MM.1S (cell line): ENCODE measurements around the gene ZC3H7B.

Experiments
- DNase-seq: peaks from one replicate; pipeline ENCODE4 v3.0.0-alpha.2; 2015
- H2AFZ ChIP-seq: fragments of 300-600 bp; sonication (generic); 2 replicates; pipeline ENCODE4 v1.6.0; 2016; ENCODE audit warnings: antibody characterized with exemption, low read length
- H3F3A ChIP-seq: fragments of 300-600 bp; sonication (generic); 2 replicates; pipeline ENCODE4 v1.6.1; 2016; ENCODE audit warnings: mild to moderate bottlenecking, antibody characterized with exemption, low read length, moderate library complexity, mixed read lengths; ENCODE audit not compliant: insufficient read depth
- H3K27ac ChIP-seq: fragments of 300-600 bp; sonication (generic); 2 replicates; pipeline ENCODE4 v1.5.1; 2016; ENCODE audit warnings: mild to moderate bottlenecking, low read length
- H3K27me3 ChIP-seq: fragments of 300-600 bp; sonication (generic); replicated peaks from 2 replicates; pipeline ENCODE4 v1.6.0; 2016; ENCODE audit warnings: low read length; ENCODE audit not compliant: insufficient read depth
- H3K36me3 ChIP-seq: fragments of 300-600 bp; sonication (generic); replicated peaks from 2 replicates; pipeline ENCODE4 v1.6.1; 2016; ENCODE audit warnings: mild to moderate bottlenecking, low read length, mixed read lengths; ENCODE audit not compliant: insufficient read depth
- H3K4me1 ChIP-seq: fragments of 300-600 bp; sonication (generic); 2 replicates; pipeline ENCODE4 v1.6.1; 2016; ENCODE audit warnings: low read length, mixed read lengths
- H3K4me2 ChIP-seq: fragments of 300-600 bp; sonication (generic); 2 replicates; pipeline ENCODE4 v1.6.0; 2016; ENCODE audit warnings: low read depth, low read length
- H3K4me3 ChIP-seq: fragments of 300-600 bp; sonication (generic); 2 replicates; pipeline ENCODE4 v1.5.1; 2016; ENCODE audit warnings: low read length, mixed read lengths
- H3K79me2 ChIP-seq: fragments of 300-600 bp; sonication (generic); 2 replicates; pipeline ENCODE4 v1.6.1; 2016; ENCODE audit warnings: mixed run types, low read length, mixed read lengths
- H3K9ac ChIP-seq: fragments of 300-600 bp; sonication (generic); 2 replicates; pipeline ENCODE4 v1.6.1; 2016; ENCODE audit warnings: low read length, mixed read lengths
- H3K9me2 ChIP-seq: fragments of 300-600 bp; sonication (generic); replicated peaks from 2 replicates; pipeline ENCODE4 v1.6.1; 2016; ENCODE audit warnings: mild to moderate bottlenecking, low read length, mixed read lengths; ENCODE audit not compliant: insufficient read depth
- H3K9me3 ChIP-seq: fragments of 300-600 bp; sonication (generic); replicated peaks from 2 replicates; pipeline ENCODE4 v1.6.1; 2016; ENCODE audit warnings: mild to moderate bottlenecking, low read length, mixed read lengths; ENCODE audit not compliant: insufficient read depth
- H4K20me1 ChIP-seq: fragments of 300-600 bp; sonication (generic); 2 replicates; pipeline ENCODE4 v1.6.1; 2016; ENCODE audit warnings: mild to moderate bottlenecking, low read length, moderate library complexity, mixed read lengths; ENCODE audit not compliant: insufficient read depth
- CTCF ChIP-seq: fragments of 300-600 bp; sonication (generic); IDR thresholded peaks from 2 replicates; pipeline ENCODE4 v1.5.1; 2016; ENCODE audit warnings: antibody characterized with exemption, low read length, mixed read lengths
- EZH2 ChIP-seq: fragments of 300-600 bp; sonication (generic); optimal IDR thresholded peaks from 2 replicates; pipeline ENCODE3; 2017; ENCODE audit warnings: low read depth, mild to moderate bottlenecking, antibody characterized with exemption, low read length, mixed read lengths
- EZH2phosphoT487 ChIP-seq: fragments of 300-600 bp; sonication (generic); IDR thresholded peaks from 2 replicates; pipeline ENCODE4 v1.6.1; 2018; ENCODE audit warnings: antibody characterized with exemption, low read length

The ZC3H7B gene

GRCh38 chr22:41264408-41264941 lies 36.9 kb upstream of the ZC3H7B start:
- TF ChIP-seq EZH2phosphoT487 = no peak
- TF ChIP-seq EZH2 = no peak
- TF ChIP-seq CTCF = no peak
- Histone ChIP-seq H3K27ac (no peak overlapping the region), H3K36me3 (peaks cover 24% of the 10 kb centered on the region), H3K9ac (no peak overlapping the region), H2AFZ (no peak overlapping the region), H3K79me2 (peaks cover 15% of the 10 kb centered on the region), H3K9me3 (no peaks in the 10 kb centered on the region), H3K4me3 (no peak overlapping the region), H3K4me1 (no peaks in the 10 kb centered on the region), H3F3A (peaks cover 3% of the 10 kb centered on the region; the same call in 1 of the 2 replicates), H3K27me3 (no peaks in the 10 kb centered on the region), H4K20me1 (no peaks in the 10 kb centered on the region), H3K4me2 (no peak overlapping the region), H3K9me2 (no peaks in the 10 kb centered on the region)
- DNase-seq = no peak

GRCh38 chr22:41267958-41268357 lies 33.4 kb upstream of the ZC3H7B start:
- H4K20me1 ChIP-seq = no peaks in the 10 kb centered on the region
- no peaks in the 10 kb centered on the region for H3K9me3 ChIP-seq
- H3K9ac ChIP-seq = no peak overlapping the region
- no peak overlapping the region for H3K27ac ChIP-seq
- DNase-seq = no peak
- H3K27me3 ChIP-seq = no peaks in the 10 kb centered on the region
- H3K9me2 ChIP-seq = no peaks in the 10 kb centered on the region
- peaks cover 3% of the 10 kb centered on the region; the same call in 1 of the 2 replicates for H3F3A ChIP-seq
- no peak overlapping the region for H3K4me2 ChIP-seq
- no peak for TF ChIP-seq EZH2phosphoT487
- H3K79me2 ChIP-seq = peaks cover 30% of the 10 kb centered on the region
- H2AFZ ChIP-seq = no peak overlapping the region
- no peaks in the 10 kb centered on the region for H3K4me1 ChIP-seq
- H3K36me3 ChIP-seq = peaks cover 29% of the 10 kb centered on the region
- no peak overlapping the region for H3K4me3 ChIP-seq

GRCh38 chr22:41271787-41272186 lies 29.5 kb upstream of the ZC3H7B start:
- Histone ChIP-seq H3K79me2 (peaks cover 32% of the 10 kb centered on the region), H3K4me2 (no peak overlapping the region), H3K9ac (no peak overlapping the region), H3K27ac (no peak overlapping the region), H3K4me3 (no peak overlapping the region), H3K4me1 (no peaks in the 10 kb centered on the region), H3K36me3 (peaks cover 26% of the 10 kb centered on the region), H3K27me3 (no peaks in the 10 kb centered on the region), H3K9me2 (no peaks in the 10 kb centered on the region), H2AFZ (no peak overlapping the region), H3K9me3 (no peaks in the 10 kb centered on the region), H4K20me1 (no peaks in the 10 kb centered on the region), H3F3A (no peaks in the 10 kb centered on the region)
- no peak for TF ChIP-seq CTCF
- no peak for TF ChIP-seq EZH2phosphoT487
- TF ChIP-seq EZH2 = no peak
- DNase-seq = no peak

- peaks cover 26% of the 10 kb centered on the region for H3K79me2 ChIP-seq
- no peaks in the 10 kb centered on the region for H3F3A ChIP-seq
- no peaks in the 10 kb centered on the region for H3K27me3 ChIP-seq
- no peaks in the 10 kb centered on the region for H3K4me1 ChIP-seq
- H3K9ac ChIP-seq = no peak overlapping the region
- H3K9me3 ChIP-seq = no peaks in the 10 kb centered on the region
- peaks cover 26% of the 10 kb centered on the region for H3K36me3 ChIP-seq
- no peak for DNase-seq
- TF ChIP-seq CTCF (no peak), EZH2 (no peak), EZH2phosphoT487 (no peak)
- no peaks in the 10 kb centered on the region for H4K20me1 ChIP-seq
- no peak overlapping the region for H3K27ac ChIP-seq
- no peak overlapping the region for H3K4me2 ChIP-seq
- H3K9me2 ChIP-seq = no peaks in the 10 kb centered on the region
- H3K4me3 ChIP-seq = no peak overlapping the region
- no peak overlapping the region for H2AFZ ChIP-seq
These were observed 28.2 kb upstream of the ZC3H7B start for GRCh38 chr22:41273128-41273527.
